Sigmoid colon (tissue), 7 donors: ENCODE data around the gene PSORS1C1. TPM values are rescaled to one million over a fixed set of nuclear protein-coding genes. Genes with fewer than 3 reads are reported as not detected.

Experiments
- DNase-seq: peaks from one replicate; pipeline ENCODE4 v3.0.0-alpha.2; 2019
- H3K27ac ChIP-seq, 4 donors: fragments of 200-600 bp; sonication (generic); one replicate each; pipeline ENCODE4 v1.5.1; 2016 to 2019; ENCODE audit warnings: mild to moderate bottlenecking in 1 of 4
- H3K27me3 ChIP-seq, 3 donors: fragments of 200-600 bp; sonication (generic); one replicate each; pipeline ENCODE4 v1.5.1; 2019; ENCODE audit warnings: mild to moderate bottlenecking in 1 of 3
- H3K36me3 ChIP-seq, 4 donors: fragments of 200-600 bp; sonication (generic); one replicate each; pipeline ENCODE4 v1.5.1; 2016 to 2019
- H3K4me1 ChIP-seq, 4 donors: fragments of 200-600 bp; sonication (generic); one replicate each; pipeline ENCODE4 v1.5.1; 2017 to 2019
- H3K4me3 ChIP-seq, 4 donors: fragments of 200-600 bp; sonication (generic); one replicate each; pipeline ENCODE4 v1.5.1; 2017 to 2019; ENCODE audit warnings: mild to moderate bottlenecking in 2 of 4, moderate library complexity in 1 of 4
- H3K9me3 ChIP-seq, 4 donors: fragments of 200-600 bp in 3 of 4; sonication (generic) in 3 of 4; one replicate each; pipeline versions ENCODE4 v1.5.1 to v1.6.1; 2013 to 2019
- EP300 ChIP-seq, 4 donors: sonication (generic); formaldehyde crosslinking; IDR thresholded peaks; one replicate each; pipeline ENCODE4 v1.6.1; 2017; ENCODE audit warnings: antibody characterized with exemption in 4 of 4
- POLR2A ChIP-seq, 2 donors: fragments of 450-650 bp; IDR thresholded peaks; one replicate each; pipeline ENCODE4 v1.6.1; 2016; ENCODE audit warnings: antibody characterized with exemption in 2 of 2, mild to moderate bottlenecking in 2 of 2, moderate library complexity in 2 of 2
- POLR2AphosphoS5 ChIP-seq, 4 donors: sonication (generic); formaldehyde crosslinking; IDR thresholded peaks; one replicate each; pipeline ENCODE4 v1.6.1; 2017; ENCODE audit warnings: antibody characterized with exemption in 4 of 4
- WGBS, 2 donors: extraction: QIAGEN DNeasy Blood & Tissue Kit; methylation state at CpG; one replicate each; pipeline ENCODE4 v1.1.7; 2013; 5-methylcytosine and 5-hydroxymethylcytosine counted together
- intact Hi-C: fragments of 100-400 bp; cut with DNase I; formaldehyde crosslinking; loops from one replicate; pipeline ENCODE4 v1.15.1; 2023
- polyA plus RNA-seq, 3 donors: library from polyadenylated mRNA; stranded (reverse); fragments of 200-250 nt; gene quantifications; one replicate each; pipeline ENCODE4 v1.2.3, GENCODE V29; 2013
- total RNA-seq, 4 donors: library from RNA; depleted of rRNA; stranded (reverse); fragments of >200 nt; gene quantifications; one replicate each; pipeline ENCODE4 v1.1.0, GENCODE V29; 2016
- TF ChIP-seq, protein P1 (sequence below), 4 experiments: fragments of 450-650 bp in 3 of 4; fragments of 200-600 bp in 1 of 4; IDR thresholded peaks; one replicate each; pipeline ENCODE4 v1.5.1; 2016 to 2019; ENCODE audit warnings: antibody characterized with exemption in 4 of 4, mild to moderate bottlenecking in 3 of 4, moderate library complexity in 2 of 4
- donor health status: healthy with polysubstance abuse.
- donor health status: Bipolar disorder and iron deficiency.
- donor health status: healthy.

The PSORS1C1 gene
- total and polyA plus RNA-seq, 7 donors, result 0.49 to 33.3 (median 2.7) TPM

DNA sequence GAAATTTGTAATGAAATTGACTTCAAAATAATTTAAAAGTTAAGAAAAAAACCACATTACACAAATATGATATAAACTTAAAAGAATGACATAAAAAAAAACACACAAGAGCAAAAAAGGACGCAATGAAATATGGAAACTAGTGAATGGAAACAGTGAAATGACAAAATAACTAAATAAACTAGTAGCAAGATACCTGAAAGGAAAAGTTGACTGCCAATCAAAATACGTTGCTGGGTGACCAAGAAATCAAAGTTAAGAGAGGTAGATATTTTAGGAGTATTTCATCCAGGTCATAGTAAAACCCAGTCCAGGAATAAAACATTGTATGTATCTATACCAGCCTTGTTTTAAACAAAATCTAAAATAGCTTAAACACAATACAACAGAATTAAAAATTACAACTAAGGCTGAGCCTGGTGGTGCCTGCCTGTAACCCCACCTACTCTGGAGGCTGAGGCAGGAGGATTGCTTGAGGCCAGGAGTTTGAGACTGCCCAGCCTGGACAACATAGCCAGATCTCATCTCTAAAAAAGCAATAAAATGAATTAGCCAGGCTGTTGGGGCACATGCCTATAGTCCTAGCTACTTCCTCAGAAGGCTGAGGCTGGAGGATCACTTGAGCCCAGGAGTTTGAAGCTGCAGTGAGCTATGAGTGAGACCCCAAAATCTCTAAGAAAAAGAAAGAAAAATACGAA, 24.2 kb upstream of the PSORS1C1 start:
- DNase-seq, result no peak
- Histone ChIP-seq H3K36me3 (no peaks in the 10 kb centered on the region), H3K27me3 (peaks cover 0 to 11% (median 0%) of the 10 kb centered on the region in 3 donors), H3K4me3 (no peak overlapping the region), H3K4me1 (peaks cover 0 to 10% (median 3%) of the 10 kb centered on the region in 4 donors), H3K27ac (no peak overlapping the region), H3K9me3 (no peaks in the 10 kb centered on the region)
- 89 to 93% methylated on average over 3 of the region's 3 CpGs for WGBS, 2 donors
- intact Hi-C loops, result no loop called here
- TF ChIP-seq, protein P1, sequence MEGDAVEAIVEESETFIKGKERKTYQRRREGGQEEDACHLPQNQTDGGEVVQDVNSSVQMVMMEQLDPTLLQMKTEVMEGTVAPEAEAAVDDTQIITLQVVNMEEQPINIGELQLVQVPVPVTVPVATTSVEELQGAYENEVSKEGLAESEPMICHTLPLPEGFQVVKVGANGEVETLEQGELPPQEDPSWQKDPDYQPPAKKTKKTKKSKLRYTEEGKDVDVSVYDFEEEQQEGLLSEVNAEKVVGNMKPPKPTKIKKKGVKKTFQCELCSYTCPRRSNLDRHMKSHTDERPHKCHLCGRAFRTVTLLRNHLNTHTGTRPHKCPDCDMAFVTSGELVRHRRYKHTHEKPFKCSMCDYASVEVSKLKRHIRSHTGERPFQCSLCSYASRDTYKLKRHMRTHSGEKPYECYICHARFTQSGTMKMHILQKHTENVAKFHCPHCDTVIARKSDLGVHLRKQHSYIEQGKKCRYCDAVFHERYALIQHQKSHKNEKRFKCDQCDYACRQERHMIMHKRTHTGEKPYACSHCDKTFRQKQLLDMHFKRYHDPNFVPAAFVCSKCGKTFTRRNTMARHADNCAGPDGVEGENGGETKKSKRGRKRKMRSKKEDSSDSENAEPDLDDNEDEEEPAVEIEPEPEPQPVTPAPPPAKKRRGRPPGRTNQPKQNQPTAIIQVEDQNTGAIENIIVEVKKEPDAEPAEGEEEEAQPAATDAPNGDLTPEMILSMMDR (IDR thresholded peaks at IDR 0.05), result no peak
- TF ChIP-seq POLR2A (IDR thresholded peaks at IDR 0.05) (no peak), POLR2AphosphoS5 (IDR thresholded peaks at IDR 0.05) (no peak), EP300 (IDR thresholded peaks at IDR 0.05) (no peak)

DNA sequence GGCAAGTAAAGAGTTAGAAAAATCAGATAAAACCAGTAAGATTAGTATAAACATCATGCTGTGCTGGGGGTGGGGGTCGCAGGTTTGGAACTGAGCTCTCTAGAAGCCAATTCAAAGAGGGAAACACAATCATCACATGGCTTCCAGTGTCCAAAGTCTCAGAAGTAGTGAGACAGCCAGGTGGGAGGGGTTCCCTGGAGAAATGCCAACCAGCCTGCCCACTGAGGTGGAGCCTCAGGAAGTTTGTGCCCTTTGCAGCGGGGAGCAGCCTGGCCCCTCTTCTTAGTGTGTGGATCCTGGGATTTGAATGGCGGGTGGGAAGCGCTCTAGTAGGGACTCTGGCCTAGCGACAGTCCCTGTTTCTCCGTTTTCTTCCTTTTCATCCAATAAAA, 23.6 kb upstream of the PSORS1C1 start:
- Histone ChIP-seq H3K4me1 (peaks cover 0 to 10% (median 3%) of the 10 kb centered on the region in 4 donors), H3K36me3 (no peaks in the 10 kb centered on the region), H3K27me3 (peaks cover 0 to 11% (median 0%) of the 10 kb centered on the region in 3 donors), H3K9me3 (no peaks in the 10 kb centered on the region), H3K4me3 (no peak overlapping the region), H3K27ac (no peak overlapping the region)
- DNase-seq, result no peak
- intact Hi-C loops, result no loop called here
- TF ChIP-seq, protein P1 (IDR thresholded peaks at IDR 0.05), result no peak
- TF ChIP-seq POLR2A (IDR thresholded peaks at IDR 0.05) (no peak), EP300 (IDR thresholded peaks at IDR 0.05) (no peak), POLR2AphosphoS5 (IDR thresholded peaks at IDR 0.05) (no peak)
- WGBS, 2 donors, result 80 to 88% methylated on average over 6 of the region's 6 CpGs

DNA sequence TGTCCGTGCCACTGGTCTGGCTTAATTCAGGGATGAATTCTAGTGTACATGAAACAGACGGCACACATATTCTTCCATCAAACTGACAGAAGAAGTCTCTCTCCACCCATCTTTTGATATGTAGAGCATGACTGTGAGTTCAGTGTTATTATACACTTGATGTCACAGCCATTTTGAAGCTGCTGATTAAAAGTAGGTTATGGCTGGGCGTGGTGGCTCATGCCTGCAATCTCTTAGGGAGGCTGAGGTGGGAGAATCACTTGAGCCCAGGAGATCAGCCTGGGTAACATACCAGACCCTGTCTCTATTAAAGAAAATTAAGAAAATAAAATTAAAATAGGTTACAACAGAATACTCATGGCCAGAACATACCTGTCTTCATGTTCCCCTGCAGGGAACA, 22.9 kb upstream of the PSORS1C1 start:
- Histone ChIP-seq H3K4me3 (no peak overlapping the region), H3K4me1 (peaks cover 0 to 7% (median 3%) of the 10 kb centered on the region in 4 donors), H3K36me3 (no peaks in the 10 kb centered on the region), H3K27me3 (peaks cover 0 to 11% (median 0%) of the 10 kb centered on the region in 3 donors), H3K27ac (no peak overlapping the region), H3K9me3 (no peaks in the 10 kb centered on the region)
- TF ChIP-seq, protein P1 (IDR thresholded peaks at IDR 0.05), result no peak
- TF ChIP-seq POLR2A (IDR thresholded peaks at IDR 0.05), result no peak
- no peak for TF ChIP-seq POLR2AphosphoS5 (IDR thresholded peaks at IDR 0.05)
- TF ChIP-seq EP300 (IDR thresholded peaks at IDR 0.05), result no peak
- intact Hi-C loops, result no loop called here
- DNase-seq, result no peak
- WGBS, 2 donors, result 16 to 36% methylated on average over 3 of the region's 3 CpGs

DNA sequence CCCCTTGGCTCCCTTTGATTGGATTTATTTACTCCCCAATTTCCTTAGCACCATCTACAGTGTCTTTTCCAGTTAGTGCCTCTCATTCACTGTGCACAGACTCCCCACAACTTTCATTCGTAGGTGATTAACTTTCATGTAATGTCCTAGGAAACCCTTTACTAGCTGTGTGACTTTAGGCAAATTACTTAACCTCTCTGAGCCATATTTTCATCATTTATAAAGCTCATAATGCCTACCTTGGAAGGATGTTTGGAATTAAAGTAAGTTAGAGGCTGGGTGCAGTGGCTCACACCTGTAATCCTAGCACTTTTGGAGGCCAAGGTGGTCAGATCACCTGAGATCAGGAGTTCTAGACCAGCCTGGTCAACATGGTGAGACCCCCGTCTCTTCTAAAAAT, 22.4 kb upstream of the PSORS1C1 start:
- intact Hi-C loops, result no loop called here
- TF ChIP-seq, protein P1 (IDR thresholded peaks at IDR 0.05), result no peak
- TF ChIP-seq POLR2AphosphoS5 (IDR thresholded peaks at IDR 0.05) (no peak), POLR2A (IDR thresholded peaks at IDR 0.05) (no peak), EP300 (IDR thresholded peaks at IDR 0.05) (no peak)
- 86 to 89% methylated on average over 2 of the region's 2 CpGs for WGBS, 2 donors
- Histone ChIP-seq H3K27ac (no peak overlapping the region), H3K36me3 (no peaks in the 10 kb centered on the region), H3K4me3 (no peak overlapping the region), H3K4me1 (peaks cover 0 to 2% (median under 1%) of the 10 kb centered on the region in 4 donors), H3K9me3 (no peaks in the 10 kb centered on the region), H3K27me3 (peaks cover 0 to 11% (median 0%) of the 10 kb centered on the region in 3 donors)
- no peak for DNase-seq
